GM21447 (cell line): ENCODE results near the gene KLHDC10.
"Not testable (repeated sequence)": the region's sequence is repeated elsewhere in the genome, so short reads cannot be mapped to it uniquely, and the experiment has no call there.

Source experiments
- ATAC-seq: cut with Tn5 transposase; IDR thresholded peaks from one replicate; pipeline ENCODE4 v1.9.1; 2021; ENCODE audit not compliant: unreplicated experiment

KLHDC10 gene

GRCh38 chr7:130139193-130139960 is 69.0 kb downstream of the KLHDC10 start:
- ATAC-seq = no peak

GRCh38 chr7:130140551-130141160 is 70.3 kb downstream of the KLHDC10 start:
- ATAC-seq = no peak

GRCh38 chr7:130141161-130141883 is 71.0 kb downstream of the KLHDC10 start:
- peak; percentile 49 for ATAC-seq

GRCh38 chr7:130141884-130142653 is 71.7 kb downstream of the KLHDC10 start:
- no peak for ATAC-seq

GRCh38 chr7:130142654-130143333 is 72.5 kb downstream of the KLHDC10 start:
- no peak for ATAC-seq

- ATAC-seq = no peak
These were observed 73.0 kb downstream of the KLHDC10 start for GRCh38 chr7:130143334-130143732.

GRCh38 chr7:130143986-130144311 is 73.6 kb downstream of the KLHDC10 start:
- ATAC-seq = no peak

- no peak for ATAC-seq
These were observed 74.2 kb downstream of the KLHDC10 start for GRCh38 chr7:130144312-130145171.

- no peak for ATAC-seq
These were observed 75.2 kb downstream of the KLHDC10 start for GRCh38 chr7:130145424-130146100.

GRCh38 chr7:130146142-130146541 is 75.8 kb downstream of the KLHDC10 start:
- ATAC-seq = not testable (repeated sequence)

- no peak for ATAC-seq
These were observed 76.5 kb downstream of the KLHDC10 start for GRCh38 chr7:130146693-130147405.

- ATAC-seq = no peak
These were observed 77.5 kb downstream of the KLHDC10 start for GRCh38 chr7:130147710-130148325.

- no peak for ATAC-seq
These were observed 78.2 kb downstream of the KLHDC10 start for GRCh38 chr7:130148561-130148960.

- peak; percentile 69 for ATAC-seq
These were observed 79.2 kb downstream of the KLHDC10 start for GRCh38 chr7:130149281-130150139.

GRCh38 chr7:130150587-130150986 is 80.3 kb downstream of the KLHDC10 start:
- no peak for ATAC-seq

- ATAC-seq = no peak
These were observed 81.5 kb downstream of the KLHDC10 start for GRCh38 chr7:130151591-130152492.
